ENCODE measurements around the gene PLPP1. TPM values are rescaled to one million over a fixed set of nuclear protein-coding genes. Genes with fewer than 3 reads are reported as not detected.

PLPP1 gene
- total RNA-seq, 1 donor from 2014 or later = 31.8 TPM

- H3K4me3 Mint-ChIP-seq = no peak overlapping the region
- no peak for TF ChIP-seq CTCF (IDR thresholded peaks at IDR 0.05; ENCODE audit: unreplicated experiment)
- H3K36me3 Mint-ChIP-seq = peaks cover 34% of the 10 kb centered on the region
- no peak for DNase-seq (ENCODE audit: low spot score in 2 of 2, unreplicated experiment in 2 of 2)
- H3K9me3 Mint-ChIP-seq = no peaks in the 10 kb centered on the region
- H3K27ac Mint-ChIP-seq = no peak overlapping the region
- no peaks in the 10 kb centered on the region for H3K27me3 Mint-ChIP-seq (ENCODE audit: low read depth)
- H3K4me1 Mint-ChIP-seq = no peaks in the 10 kb centered on the region
Measured at GRCh38 chr5:55406292-55406691, 128.5 kb downstream of the PLPP1 start.

GRCh38 chr5:55402199-55402598 is 132.6 kb downstream of the PLPP1 start:
- H3K27me3 Mint-ChIP-seq (ENCODE audit: low read depth) = no peaks in the 10 kb centered on the region
- no peaks in the 10 kb centered on the region for H3K9me3 Mint-ChIP-seq
- H3K4me1 Mint-ChIP-seq = no peaks in the 10 kb centered on the region
- peaks cover 37% of the 10 kb centered on the region for H3K36me3 Mint-ChIP-seq
- no peak overlapping the region for H3K4me3 Mint-ChIP-seq
- TF ChIP-seq CTCF (IDR thresholded peaks at IDR 0.05; ENCODE audit: unreplicated experiment) = no peak
- H3K27ac Mint-ChIP-seq = no peak overlapping the region
- DNase-seq (ENCODE audit: low spot score in 2 of 2, unreplicated experiment in 2 of 2) = no peak

- Mint-ChIP-seq H3K9me3 (no peaks in the 10 kb centered on the region), H3K36me3 (peaks cover 43% of the 10 kb centered on the region), H3K4me3 (no peak overlapping the region), H3K4me1 (peaks cover 21% of the 10 kb centered on the region), H3K27me3 (ENCODE audit: low read depth) (no peaks in the 10 kb centered on the region), H3K27ac (no peak overlapping the region)
- no peak for TF ChIP-seq CTCF (IDR thresholded peaks at IDR 0.05; ENCODE audit: unreplicated experiment)
- DNase-seq (ENCODE audit: low spot score in 2 of 2, unreplicated experiment in 2 of 2) = no peak
Measured at GRCh38 chr5:55393501-55394175, 141.1 kb downstream of the PLPP1 start.

GRCh38 chr5:55392669-55393068 is 142.1 kb downstream of the PLPP1 start:
- Mint-ChIP-seq H3K4me3 (no peak overlapping the region), H3K27me3 (ENCODE audit: low read depth) (no peaks in the 10 kb centered on the region), H3K27ac (no peak overlapping the region), H3K4me1 (peaks cover 30% of the 10 kb centered on the region), H3K9me3 (no peaks in the 10 kb centered on the region), H3K36me3 (peaks cover 42% of the 10 kb centered on the region)
- DNase-seq (ENCODE audit: low spot score in 2 of 2, unreplicated experiment in 2 of 2) = no peak
- no peak for TF ChIP-seq CTCF (IDR thresholded peaks at IDR 0.05; ENCODE audit: unreplicated experiment)

GRCh38 chr5:55391707-55392106 is 143.1 kb downstream of the PLPP1 start:
- no peak overlapping the region for H3K4me3 Mint-ChIP-seq
- H3K36me3 Mint-ChIP-seq = peaks cover 42% of the 10 kb centered on the region

More at GRCh38 chr5:55391707-55392106, 143.1 kb downstream of the PLPP1 start:
- no peaks in the 10 kb centered on the region for H3K9me3 Mint-ChIP-seq
- H3K27me3 Mint-ChIP-seq (ENCODE audit: low read depth) = no peaks in the 10 kb centered on the region
- H3K4me1 Mint-ChIP-seq = peaks cover 30% of the 10 kb centered on the region
- TF ChIP-seq CTCF (IDR thresholded peaks at IDR 0.05; ENCODE audit: unreplicated experiment) = no peak
- no peak overlapping the region for H3K27ac Mint-ChIP-seq
- no peak for DNase-seq (ENCODE audit: low spot score in 2 of 2, unreplicated experiment in 2 of 2)
